ENCODE results near the gene TPD52L1. TPM values are rescaled to one million over a fixed set of nuclear protein-coding genes. Genes with fewer than 3 reads are reported as not detected.
A peak's percentile ranks its signal among the peaks of the same experiment; 100 is the strongest.

The TPD52L1 gene, protein sequence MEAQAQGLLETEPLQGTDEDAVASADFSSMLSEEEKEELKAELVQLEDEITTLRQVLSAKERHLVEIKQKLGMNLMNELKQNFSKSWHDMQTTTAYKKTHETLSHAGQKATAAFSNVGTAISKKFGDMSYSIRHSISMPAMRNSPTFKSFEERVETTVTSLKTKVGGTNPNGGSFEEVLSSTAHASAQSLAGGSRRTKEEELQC
- total RNA-seq, result 54.3 and 67.3 TPM in 2 replicates

DNA sequence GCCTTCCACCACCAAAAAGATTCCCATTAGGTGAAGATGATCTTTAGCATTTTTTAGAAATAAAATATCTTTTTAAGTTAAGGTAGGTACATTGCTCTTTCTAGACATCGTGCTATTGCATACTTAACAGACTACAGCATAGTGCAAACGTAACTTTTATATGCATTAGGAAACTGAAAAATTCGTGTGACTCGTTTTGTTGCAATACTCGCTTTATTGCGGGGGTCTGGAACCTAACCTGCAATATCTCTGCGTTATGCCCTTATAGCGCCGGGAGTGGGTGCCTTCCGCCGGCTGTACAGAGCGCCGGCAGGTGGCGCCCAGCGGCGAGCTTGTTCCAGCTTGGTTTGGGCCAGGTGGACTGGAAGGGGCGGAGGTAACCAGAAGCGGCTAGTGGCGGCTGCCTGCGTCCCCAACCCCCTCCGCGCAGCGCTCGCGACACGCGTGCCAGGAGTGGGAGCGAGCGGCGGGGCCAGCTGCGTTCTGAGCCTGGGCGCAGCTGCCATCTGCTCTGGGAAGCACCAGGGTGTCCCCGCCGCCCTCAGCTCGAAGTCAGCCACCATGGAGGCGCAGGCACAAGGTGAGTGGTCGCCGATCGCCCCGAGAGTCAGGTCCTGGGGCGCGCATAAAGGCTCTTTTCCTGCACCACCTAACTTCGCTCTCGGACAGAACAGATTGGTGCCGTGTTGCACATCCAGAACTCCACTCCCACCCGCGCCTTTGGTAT lies at the start of gene TPD52L1:
TPD52L1 (plus strand) TSS at position 383 of the 727 bp plus-strand sequence; CDS start at position 562, 179 bp downstream.
- H3K4me3 ChIP-seq (ENCODE audit: low read depth, low read length), result peak within 1 kb of the TSS; percentile 91
- DNase-seq (ENCODE audit: low read depth), result no peak
- TF ChIP-seq CTCF (conservative IDR thresholded peaks at IDR 0.05; ENCODE audit: low read depth, low read length), result peak; percentile 90

DNA sequence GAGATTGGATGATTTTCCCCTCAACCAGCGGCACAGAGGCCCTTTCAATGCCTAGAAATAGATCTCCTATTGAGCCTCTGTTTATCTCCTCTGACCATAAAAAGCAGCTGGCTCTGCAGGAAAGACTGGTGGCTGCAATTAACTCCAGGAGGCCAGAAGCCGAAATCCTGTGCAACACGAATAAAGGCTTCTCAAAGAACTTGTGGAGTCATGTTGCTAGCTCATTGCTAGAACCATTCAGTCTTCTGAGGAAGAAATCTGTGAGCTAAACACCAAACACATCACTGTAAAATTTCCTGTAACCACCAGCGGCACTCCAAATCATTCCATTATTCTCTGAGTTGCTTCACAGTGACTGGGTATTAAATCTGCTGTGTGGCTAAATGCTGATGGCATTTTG lies 49.1 kb upstream of the TPD52L1 start:
- no peak for TF ChIP-seq CTCF (conservative IDR thresholded peaks at IDR 0.05; ENCODE audit: low read depth, low read length)
- no peak overlapping the region for H3K4me3 ChIP-seq (ENCODE audit: low read depth, low read length)
- DNase-seq (ENCODE audit: low read depth), result no peak

DNA sequence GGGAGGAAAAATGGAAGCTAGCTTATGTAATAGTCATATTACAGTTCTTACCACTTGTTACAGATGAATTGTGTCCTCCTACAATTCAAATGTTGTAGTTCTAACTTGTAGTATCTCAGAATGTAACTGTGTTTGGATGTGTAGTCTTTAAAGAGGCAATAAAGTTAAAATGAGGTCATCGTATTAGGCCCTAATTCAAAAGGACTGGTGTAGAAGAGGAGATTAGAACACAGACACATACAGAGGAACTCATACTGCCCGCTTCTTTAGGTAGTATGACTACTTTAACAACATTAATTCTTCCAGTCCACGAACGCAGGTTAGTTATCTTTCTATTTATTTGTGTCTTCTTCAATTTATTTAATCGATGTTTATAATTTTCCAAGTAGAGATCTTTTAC lies 46.5 kb upstream of the TPD52L1 start:
- no peak overlapping the region for H3K4me3 ChIP-seq (ENCODE audit: low read depth, low read length)
- no peak for DNase-seq (ENCODE audit: low read depth)
- no peak for TF ChIP-seq CTCF (conservative IDR thresholded peaks at IDR 0.05; ENCODE audit: low read depth, low read length)

GRCh38 chr6:125107896-125108295 lies 45.7 kb upstream of the TPD52L1 start:
- H3K4me3 ChIP-seq (ENCODE audit: low read depth, low read length), result no peak overlapping the region
- no peak for TF ChIP-seq CTCF (conservative IDR thresholded peaks at IDR 0.05; ENCODE audit: low read depth, low read length)
- no peak for DNase-seq (ENCODE audit: low read depth)

- TF ChIP-seq CTCF (conservative IDR thresholded peaks at IDR 0.05; ENCODE audit: low read depth, low read length), result no peak
- DNase-seq (ENCODE audit: low read depth), result no peak
- no peak overlapping the region for H3K4me3 ChIP-seq (ENCODE audit: low read depth, low read length)
Measured at GRCh38 chr6:125110056-125110455, 43.5 kb upstream of the TPD52L1 start.

- H3K4me3 ChIP-seq (ENCODE audit: low read depth, low read length), result no peak overlapping the region
- no peak for TF ChIP-seq CTCF (conservative IDR thresholded peaks at IDR 0.05; ENCODE audit: low read depth, low read length)
- no peak for DNase-seq (ENCODE audit: low read depth)
Measured at GRCh38 chr6:125111219-125111983, 42.2 kb upstream of the TPD52L1 start.
